OCI-LY7 (cell line): ENCODE results near the gene RNF217. TPM values are rescaled to one million over a fixed set of nuclear protein-coding genes. Genes with fewer than 3 reads are reported as not detected.

Source experiments
- BruUV-seq: library from RNA; stranded (reverse); fragments of 400-500 nt; replicated peaks from 2 replicates; lab custom pipeline; 2021; lab: Mats Ljungman, UMichigan
- CTCF ChIA-PET: fragments of 300-600 bp; sonication (Branson Sonifier 250); formaldehyde crosslinking; loops from one replicate; lab custom pipeline; 2022; ENCODE audit warnings: antibody characterized with exemption; ENCODE audit not compliant: unreplicated experiment; lab: Charles Lee
- POLR2A ChIA-PET: fragments of 300-600 bp; sonication (Branson Sonifier 250); formaldehyde crosslinking; loops from one replicate; lab custom pipeline; 2022; ENCODE audit warnings: antibody characterized with exemption; lab: Charles Lee
- DNase-seq: peaks from one replicate; pipeline ENCODE4 v3.0.0-alpha.2; 2015; ENCODE audit warnings: low spot score
- H2AFZ ChIP-seq: fragments of 200-600 bp; sonication (generic), shearing (Covaris generic); 2 replicates; pipeline ENCODE4 v1.6.1; 2014; ENCODE audit warnings: mild to moderate bottlenecking, antibody characterized with exemption, low read length, moderate library complexity
- H3K27ac ChIP-seq: fragments of 200-600 bp; sonication (generic); 2 replicates; pipeline ENCODE4 v1.5.1; 2014; ENCODE audit warnings: mixed run types, low read depth, mild to moderate bottlenecking, moderate library complexity, low read length, inconsistent platforms; ENCODE audit not compliant: poor library complexity, severe bottlenecking
- H3K36me3 ChIP-seq: fragments of 200-600 bp; sonication (generic); 2 replicates; pipeline ENCODE4 v1.6.1; 2014; ENCODE audit warnings: mild to moderate bottlenecking, antibody characterized with exemption, low read length, moderate library complexity, mixed read lengths; ENCODE audit not compliant: insufficient read depth
- H3K4me1 ChIP-seq: fragments of 200-600 bp; sonication (generic); 2 replicates; pipeline ENCODE4 v1.5.1; 2014; ENCODE audit warnings: mild to moderate bottlenecking, low read length; ENCODE audit not compliant: insufficient read depth, poor library complexity, severe bottlenecking
- H3K4me2 ChIP-seq: fragments of 200-600 bp; sonication (generic); 2 replicates; pipeline ENCODE4 v1.6.1; 2014; ENCODE audit warnings: mild to moderate bottlenecking, low read length
- H3K4me3 ChIP-seq: fragments of 200-600 bp; sonication (generic); 2 replicates; pipeline ENCODE4 v1.5.1; 2014; ENCODE audit warnings: mild to moderate bottlenecking, low read depth, low read length; ENCODE audit not compliant: poor library complexity, severe bottlenecking
- H3K79me2 ChIP-seq: fragments of 200-600 bp; sonication (generic); 2 replicates; pipeline ENCODE4 v1.6.1; 2016; ENCODE audit warnings: low read depth, mild to moderate bottlenecking, low read length, moderate library complexity, mixed read lengths; ENCODE audit not compliant: insufficient read depth
- H3K9me2 ChIP-seq: fragments of 200-600 bp; sonication (generic); 2 replicates; pipeline ENCODE4 v1.6.1; 2016; ENCODE audit warnings: mild to moderate bottlenecking, low read length, mixed read lengths; ENCODE audit not compliant: insufficient read depth
- H3K9me3 ChIP-seq: fragments of 200-600 bp; sonication (generic); 2 replicates; pipeline ENCODE4 v1.6.1; 2014; ENCODE audit warnings: mild to moderate bottlenecking, mixed run types, low read length, mixed read lengths
- H4K20me1 ChIP-seq: fragments of 200-600 bp; sonication (generic); 2 replicates; pipeline ENCODE4 v1.6.1; 2014; ENCODE audit warnings: mild to moderate bottlenecking, antibody characterized with exemption, low read length, moderate library complexity, mixed read lengths; ENCODE audit not compliant: insufficient read depth
- CTCF ChIP-seq: fragments of 200-600 bp; sonication (generic); conservative IDR thresholded peaks from 2 replicates; pipeline ENCODE4 v1.5.1; 2014; ENCODE audit warnings: mild to moderate bottlenecking, antibody characterized with exemption, low read length, moderate library complexity, mixed read lengths
- EZH2phosphoT487 ChIP-seq: fragments of 200-600 bp; sonication (generic); IDR thresholded peaks from 2 replicates; pipeline ENCODE4 v1.6.1; 2018; ENCODE audit warnings: low read depth, borderline replicate concordance, mild to moderate bottlenecking, mixed run types, antibody characterized with exemption, low read length, moderate library complexity, mixed read lengths
- intact Hi-C: fragments of 100-400 bp; cut with micrococcal nuclease; formaldehyde crosslinking; loops from one replicate; pipeline ENCODE4 v1.10.0; 2022; ENCODE audit not compliant: unreplicated experiment
- total RNA-seq, 2 experiments: library from RNA; depleted of rRNA in 1 of 2; stranded (reverse); fragments of >200 nt in 1 of 2; shearing (Covaris generic) in 1 of 2; gene quantifications; 2 replicates each; pipeline ENCODE4 v1.2.3, GENCODE V29; 2014 to 2022

The RNF217 gene
- total RNA-seq, 2 experiments from 2014 or later = not detected

DNA sequence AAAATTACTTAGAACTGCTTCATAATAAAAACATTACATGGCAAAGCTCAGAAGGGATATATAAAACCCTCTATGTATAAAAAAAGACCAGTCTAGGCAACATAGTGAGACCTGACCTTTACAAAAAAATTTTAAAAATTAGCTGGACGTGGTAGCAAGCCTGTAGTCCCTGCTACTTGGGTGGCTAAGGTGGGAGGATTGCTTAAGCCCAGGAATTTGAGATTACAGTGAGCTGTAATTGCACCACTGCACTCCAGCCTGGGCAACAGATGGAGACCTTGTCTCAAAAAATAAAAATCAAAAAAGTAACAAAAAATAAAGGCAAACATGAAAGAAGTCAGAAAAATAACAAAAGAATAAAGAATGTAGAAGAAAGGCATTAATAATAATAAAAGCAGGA lies 169.8 kb downstream of the RNF217 start:
- Histone ChIP-seq H3K9me2 (no peaks in the 10 kb centered on the region), H3K4me3 (no peak overlapping the region), H2AFZ (no peak overlapping the region), H3K36me3 (no peaks in the 10 kb centered on the region), H3K27ac (no peak overlapping the region), H3K4me1 (no peaks in the 10 kb centered on the region), H4K20me1 (no peaks in the 10 kb centered on the region), H3K9me3 (no peaks in the 10 kb centered on the region), H3K4me2 (no peak overlapping the region), H3K79me2 (no peaks in the 10 kb centered on the region)
- no TSS peak for BruUV-seq
- intact Hi-C loops = no loop called here
- DNase-seq = no peak
- TF ChIP-seq CTCF (no peak), EZH2phosphoT487 (no peak)
- ChIA-PET POLR2A (interaction anchor here (1.8 kb wide), 1 partner anchor 10 kb away, joined by 5 read pairs; no protein-coding TSS in a partner anchor), CTCF (no interaction called here)

- Histone ChIP-seq H3K9me2 (no peaks in the 10 kb centered on the region), H4K20me1 (no peaks in the 10 kb centered on the region), H3K79me2 (no peaks in the 10 kb centered on the region), H3K9me3 (no peaks in the 10 kb centered on the region), H2AFZ (no peak overlapping the region), H3K4me3 (no peak overlapping the region), H3K36me3 (no peaks in the 10 kb centered on the region), H3K4me1 (no peaks in the 10 kb centered on the region), H3K27ac (no peak overlapping the region), H3K4me2 (no peak overlapping the region)
- intact Hi-C loops = no loop called here
- no peak for DNase-seq
- BruUV-seq = no TSS peak
- TF ChIP-seq EZH2phosphoT487 = no peak
- no peak for TF ChIP-seq CTCF
- CTCF ChIA-PET = no interaction called here
- POLR2A ChIA-PET = no interaction called here
Measured at GRCh38 chr6:125136378-125136777, 174.1 kb downstream of the RNF217 start.

GRCh38 chr6:125138083-125138482 lies 175.8 kb downstream of the RNF217 start:
- ChIA-PET POLR2A (interaction anchor here (0.6 to 0.7 kb wide), 2 partner anchors 15 to 70 kb away, joined by 3 to 4 read pairs; partner anchors contain the start of gene TPD52L1), CTCF (no interaction called here)
- H3K79me2 ChIP-seq = no peaks in the 10 kb centered on the region
- H3K9me3 ChIP-seq = no peaks in the 10 kb centered on the region
- no peak overlapping the region for H3K27ac ChIP-seq
- TF ChIP-seq CTCF (no peak), EZH2phosphoT487 (no peak)
- H3K4me3 ChIP-seq = no peak overlapping the region
- no TSS peak for BruUV-seq
- H3K4me1 ChIP-seq = no peaks in the 10 kb centered on the region
- H3K9me2 ChIP-seq = no peaks in the 10 kb centered on the region
- no peaks in the 10 kb centered on the region for H3K36me3 ChIP-seq
- H3K4me2 ChIP-seq = no peak overlapping the region
- no peak for DNase-seq
- intact Hi-C loops = no loop called here
- H2AFZ ChIP-seq = no peak overlapping the region
- no peaks in the 10 kb centered on the region for H4K20me1 ChIP-seq
